Endodermal cell (in vitro differentiated cells): ENCODE measurements around the gene KDM6A. TPM values are rescaled to one million over a fixed set of nuclear protein-coding genes. Genes with fewer than 3 reads are reported as not detected.
A peak's percentile ranks its signal among the peaks of the same experiment; 100 is the strongest.

Experiments
- DNase-seq: peaks from one replicate; pipeline ENCODE4 v3.0.0-alpha.2; 2017
- H3K27ac ChIP-seq: 2 replicates; pipeline ENCODE4 v1.5.1; 2013; ENCODE audit warnings: mild to moderate bottlenecking, low read depth, low read length, moderate library complexity
- H3K27me3 ChIP-seq: 2 replicates; pipeline ENCODE4 v1.6.1; 2013; ENCODE audit warnings: mild to moderate bottlenecking, low read length, moderate library complexity; ENCODE audit not compliant: insufficient read depth, control insufficient read depth, poor library complexity, severe bottlenecking
- H3K36me3 ChIP-seq: 2 replicates; pipeline ENCODE4 v1.7.0; 2013; ENCODE audit warnings: mild to moderate bottlenecking, low read length, moderate library complexity; ENCODE audit not compliant: control insufficient read depth, insufficient read depth
- H3K4me1 ChIP-seq: one replicate; pipeline ENCODE4 v1.7.0; 2013; ENCODE audit warnings: low read length; ENCODE audit not compliant: control insufficient read depth, insufficient read depth
- H3K4me3 ChIP-seq: 2 replicates; pipeline ENCODE4 v1.5.1; 2013; ENCODE audit warnings: mild to moderate bottlenecking, low read length, moderate library complexity
- H3K9ac ChIP-seq: 2 replicates; pipeline ENCODE4 v1.6.1; 2013; ENCODE audit warnings: mild to moderate bottlenecking, low read length, moderate library complexity; ENCODE audit not compliant: poor library complexity, severe bottlenecking; ENCODE audit errors: extremely low read depth
- H3K9me3 ChIP-seq: 2 replicates; pipeline ENCODE4 v1.6.1; 2013; ENCODE audit warnings: mild to moderate bottlenecking, low read length, moderate library complexity; ENCODE audit not compliant: control insufficient read depth
- H3K27ac Mint-ChIP-seq: 2 replicates; pipeline ENCODE4 v1.8.0; 2020; ENCODE audit warnings: mixed read lengths
- H3K27me3 Mint-ChIP-seq: 2 replicates; pipeline ENCODE4 v1.8.0; 2021; ENCODE audit warnings: mild to moderate bottlenecking, mixed read lengths; ENCODE audit not compliant: insufficient read depth
- H3K36me3 Mint-ChIP-seq: 2 replicates; pipeline ENCODE4 v1.8.0; 2020; ENCODE audit warnings: low read depth, mixed read lengths
- H3K4me1 Mint-ChIP-seq: 2 replicates; pipeline ENCODE4 v1.8.0; 2020; ENCODE audit warnings: mixed read lengths
- H3K4me3 Mint-ChIP-seq: 2 replicates; pipeline ENCODE4 v1.8.0; 2020; ENCODE audit warnings: mild to moderate bottlenecking, moderate library complexity, mixed read lengths
- H3K9me3 Mint-ChIP-seq: 2 replicates; pipeline ENCODE4 v1.8.0; 2020; ENCODE audit warnings: mild to moderate bottlenecking, mixed read lengths
- CTCF ChIP-seq: fragments of 200-600 bp; sonication (generic); conservative IDR thresholded peaks from 2 replicates; pipeline ENCODE4 v1.5.0; 2021; ENCODE audit warnings: antibody characterized with exemption, mild to moderate bottlenecking
- WGBS, 2 experiments: methylation state at CpG; one replicate each; pipeline versions ENCODE4 v1.1.5 to v1.1.7; 2013; ENCODE audit warnings: missing lambda C conversion rate in 2 of 2, mixed read lengths in 1 of 2; ENCODE audit not compliant: insufficient coverage in 1 of 2, insufficient read length in 1 of 2; 5-methylcytosine and 5-hydroxymethylcytosine counted together
- total RNA-seq, 2 donors: library from RNA; stranded (reverse); fragmentation: NEBNext Ultra II Directional in 1 of 2; extraction: Animal tissue kit (Norgen Biotek cat#: 25700) in 1 of 2; gene quantifications; 2 replicates in 1 of 2; 3 replicates in 1 of 2; pipeline ENCODE4 v1.2.1, GENCODE V29; 2021

Gene KDM6A
- total RNA-seq, 2 donors from 2014 or later, result 62.1 to 64.6 TPM

GRCh38 chrX:44961817-44962607 is 89.0 kb downstream of the KDM6A start:
- Histone ChIP-seq H3K4me3 (peak overlapping the region; percentile 56), H3K27ac (no peak overlapping the region)
- no peak for TF ChIP-seq CTCF

GRCh38 chrX:44962944-44963343 is 90.0 kb downstream of the KDM6A start:
- TF ChIP-seq CTCF, result no peak
- Histone ChIP-seq H3K36me3 (peaks cover 56% of the 10 kb centered on the region), H3K27ac (no peak overlapping the region), H3K9me3 (no peaks in the 10 kb centered on the region), H3K9ac (no peak overlapping the region), H3K27me3 (no peaks in the 10 kb centered on the region), H3K4me1 (no peaks in the 10 kb centered on the region), H3K4me3 (no peak overlapping the region)
- H3K36me3 Mint-ChIP-seq, result peaks cover 50% of the 10 kb centered on the region
- no peaks in the 10 kb centered on the region for H3K27me3 Mint-ChIP-seq
- H3K4me3 Mint-ChIP-seq, result no peak overlapping the region
- H3K9me3 Mint-ChIP-seq, result peaks cover 46% of the 10 kb centered on the region
- peaks cover 10% of the 10 kb centered on the region for H3K4me1 Mint-ChIP-seq
- no peak for DNase-seq
- no peak overlapping the region for H3K27ac Mint-ChIP-seq
- 94 to 100% methylated on average over 2 to 5 of the region's 5 CpGs for WGBS, 2 experiments

More at GRCh38 chrX:44961817-44962607, 89.0 kb downstream of the KDM6A start:
- Mint-ChIP-seq H3K36me3 (peaks cover 44% of the 10 kb centered on the region), H3K9me3 (peaks cover 48% of the 10 kb centered on the region), H3K4me1 (peaks cover 10% of the 10 kb centered on the region), H3K4me3 (no peak overlapping the region), H3K27ac (no peak overlapping the region), H3K27me3 (no peaks in the 10 kb centered on the region)
- DNase-seq, result no peak
- Histone ChIP-seq H3K36me3 (peaks cover 55% of the 10 kb centered on the region), H3K9ac (no peak overlapping the region), H3K9me3 (no peaks in the 10 kb centered on the region), H3K27me3 (no peaks in the 10 kb centered on the region), H3K4me1 (no peaks in the 10 kb centered on the region)
- WGBS, 2 experiments, result 91% methylated on average over 4 of the region's 6 CpGs; no CpG with 5 or more reads in 1 of the 2 experiments

GRCh38 chrX:44967221-44967620 is 94.2 kb downstream of the KDM6A start:
- Mint-ChIP-seq H3K27ac (no peak overlapping the region), H3K4me1 (peaks cover 1% of the 10 kb centered on the region), H3K9me3 (peaks cover 51% of the 10 kb centered on the region), H3K4me3 (no peak overlapping the region), H3K27me3 (no peaks in the 10 kb centered on the region), H3K36me3 (peaks cover 53% of the 10 kb centered on the region)
- Histone ChIP-seq H3K4me3 (no peak overlapping the region), H3K4me1 (no peaks in the 10 kb centered on the region), H3K27me3 (no peaks in the 10 kb centered on the region), H3K9me3 (no peaks in the 10 kb centered on the region), H3K9ac (no peak overlapping the region), H3K36me3 (peaks cover 54% of the 10 kb centered on the region), H3K27ac (no peak overlapping the region)
- WGBS, 2 experiments, result 100% methylated on average over 1 of the region's 1 CpG; no CpG with 5 or more reads in 1 of the 2 experiments
- TF ChIP-seq CTCF, result no peak
- no peak for DNase-seq
